ENCODE results near the gene BEND2. TPM values are rescaled to one million over a fixed set of nuclear protein-coding genes. Genes with fewer than 3 reads are reported as not detected.
A peak's percentile ranks its signal among the peaks of the same experiment; 100 is the strongest.

The BEND2 gene
- total and polyA plus RNA-seq, 2 of the 13 experiments (the other 11 are each of a cell fraction or from before 2014, with no cell fraction given): not detected

DNA sequence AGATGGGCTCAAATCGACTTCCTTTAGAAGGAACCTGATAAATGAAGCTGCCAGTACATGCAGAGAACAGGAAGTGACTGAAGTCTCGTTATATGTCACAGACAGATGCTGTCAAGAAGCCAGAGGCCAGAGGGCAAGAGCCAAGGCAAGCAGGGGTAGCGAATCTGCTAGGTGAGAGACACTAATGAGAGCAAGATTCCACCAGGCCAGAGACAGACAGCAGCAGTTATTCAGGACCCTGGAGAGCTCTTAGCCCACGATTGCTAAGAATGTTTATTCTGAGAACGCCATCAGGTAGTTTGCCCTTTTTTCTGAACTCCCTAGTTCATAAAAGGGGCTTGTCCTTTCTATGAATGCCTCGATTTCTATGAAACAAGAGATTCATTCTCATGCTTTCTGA lies 73.7 kb downstream of the BEND2 start:
- no peak overlapping the region for H3K4me3 ChIP-seq (replicated peaks in 1 of 3; ENCODE audit: insufficient read depth in 1 of 3, low read depth in 2 of 3, low read length in 3 of 3)
- FAIRE-seq (no peak), ATAC-seq (no peak), DNase-seq (ENCODE audit: low spot score) (peak; percentile 1)
- no peak overlapping the region for H3K9ac ChIP-seq (ENCODE audit: insufficient read depth, low read depth, low read length)
- TF ChIP-seq, protein P1, sequence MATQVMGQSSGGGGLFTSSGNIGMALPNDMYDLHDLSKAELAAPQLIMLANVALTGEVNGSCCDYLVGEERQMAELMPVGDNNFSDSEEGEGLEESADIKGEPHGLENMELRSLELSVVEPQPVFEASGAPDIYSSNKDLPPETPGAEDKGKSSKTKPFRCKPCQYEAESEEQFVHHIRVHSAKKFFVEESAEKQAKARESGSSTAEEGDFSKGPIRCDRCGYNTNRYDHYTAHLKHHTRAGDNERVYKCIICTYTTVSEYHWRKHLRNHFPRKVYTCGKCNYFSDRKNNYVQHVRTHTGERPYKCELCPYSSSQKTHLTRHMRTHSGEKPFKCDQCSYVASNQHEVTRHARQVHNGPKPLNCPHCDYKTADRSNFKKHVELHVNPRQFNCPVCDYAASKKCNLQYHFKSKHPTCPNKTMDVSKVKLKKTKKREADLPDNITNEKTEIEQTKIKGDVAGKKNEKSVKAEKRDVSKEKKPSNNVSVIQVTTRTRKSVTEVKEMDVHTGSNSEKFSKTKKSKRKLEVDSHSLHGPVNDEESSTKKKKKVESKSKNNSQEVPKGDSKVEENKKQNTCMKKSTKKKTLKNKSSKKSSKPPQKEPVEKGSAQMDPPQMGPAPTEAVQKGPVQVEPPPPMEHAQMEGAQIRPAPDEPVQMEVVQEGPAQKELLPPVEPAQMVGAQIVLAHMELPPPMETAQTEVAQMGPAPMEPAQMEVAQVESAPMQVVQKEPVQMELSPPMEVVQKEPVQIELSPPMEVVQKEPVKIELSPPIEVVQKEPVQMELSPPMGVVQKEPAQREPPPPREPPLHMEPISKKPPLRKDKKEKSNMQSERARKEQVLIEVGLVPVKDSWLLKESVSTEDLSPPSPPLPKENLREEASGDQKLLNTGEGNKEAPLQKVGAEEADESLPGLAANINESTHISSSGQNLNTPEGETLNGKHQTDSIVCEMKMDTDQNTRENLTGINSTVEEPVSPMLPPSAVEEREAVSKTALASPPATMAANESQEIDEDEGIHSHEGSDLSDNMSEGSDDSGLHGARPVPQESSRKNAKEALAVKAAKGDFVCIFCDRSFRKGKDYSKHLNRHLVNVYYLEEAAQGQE (IDR thresholded peaks at IDR 0.05; ENCODE audit: borderline replicate concordance in 1 of 2, low read depth in 1 of 2, low read length in 2 of 2): peak; percentile 69 to 95
- TF ChIP-seq ZNF644 (CRISPR knock-in tag; IDR thresholded peaks at IDR 0.05; ENCODE audit: low read depth) (no peak), PHF20 (CRISPR knock-in tag; IDR thresholded peaks at IDR 0.05) (no peak), ZNF557 (CRISPR knock-in tag; IDR thresholded peaks at IDR 0.05) (no peak), ZNF773 (CRISPR knock-in tag; IDR thresholded peaks at IDR 0.05; ENCODE audit: borderline replicate concordance) (no peak), MIER2 (CRISPR knock-in tag; IDR thresholded peaks at IDR 0.05) (peak; percentile 95), HMGXB3 (CRISPR knock-in tag; IDR thresholded peaks at IDR 0.05; ENCODE audit: borderline replicate concordance) (0 out of 2 replicates have a peak, but pooled peaks have one; percentile 35), GZF1 (CRISPR knock-in tag; IDR thresholded peaks at IDR 0.05) (no peak)
- H3K79me2 ChIP-seq (ENCODE audit: insufficient read depth, low read length): no peaks in the 10 kb centered on the region
- H3K27ac ChIP-seq (ENCODE audit: extremely low read length, insufficient read depth, low read length): no peak overlapping the region
- H4K20me1 ChIP-seq (ENCODE audit: insufficient read depth, low read length): no peaks in the 10 kb centered on the region
- POLR2A ChIA-PET: no interaction called here
- intact Hi-C loops (cut with micrococcal nuclease; ENCODE audit: unreplicated experiment) (no loop called here), in situ Hi-C loops (cut with HindIII; ENCODE audit: extremely low pct_ligation_motif_present, low pct_unique_long_range_greater_than_20kb) (no loop called here)
- H3K36me3 ChIP-seq (replicated peaks in 1 of 2; ENCODE audit: control insufficient read depth in 1 of 2, insufficient read depth in 2 of 2, low read length in 2 of 2): no peaks in the 10 kb centered on the region
- H3K4me1 ChIP-seq (ENCODE audit: insufficient read depth, low read length): no peaks in the 10 kb centered on the region
- WGBS (ENCODE audit: low lambda C conversion rate): 2% methylated on average over 5 of the region's 6 CpGs
- H3K4me2 ChIP-seq (ENCODE audit: low read depth, low read length): no peak overlapping the region
- no peaks in the 10 kb centered on the region for H3K9me3 ChIP-seq (ENCODE audit: low read length)
- no peaks in the 10 kb centered on the region for H3K27me3 ChIP-seq (ENCODE audit: control insufficient read depth in 1 of 2, insufficient read depth in 2 of 2, low read length in 2 of 2)
- CTCF ChIA-PET (ENCODE audit: low intra/inter-chr PET ratio, low total read pairs): no interaction called here
- no peak overlapping the region for H2AFZ ChIP-seq (ENCODE audit: low read length)
- BruUV-seq (replicated peaks): no TSS peak
